Activated effector memory CD4-positive, alpha-beta T cell treated with Interleukin-2 at 50 U/mL for 16 hours (primary cell): ENCODE measurements around the gene HEXB.
A peak's percentile ranks its signal among the peaks of the same experiment; 100 is the strongest.

Experiments
- DNase-seq: peaks from one replicate; pipeline ENCODE4 v3.0.0-alpha.2; 2020

The HEXB gene

DNA sequence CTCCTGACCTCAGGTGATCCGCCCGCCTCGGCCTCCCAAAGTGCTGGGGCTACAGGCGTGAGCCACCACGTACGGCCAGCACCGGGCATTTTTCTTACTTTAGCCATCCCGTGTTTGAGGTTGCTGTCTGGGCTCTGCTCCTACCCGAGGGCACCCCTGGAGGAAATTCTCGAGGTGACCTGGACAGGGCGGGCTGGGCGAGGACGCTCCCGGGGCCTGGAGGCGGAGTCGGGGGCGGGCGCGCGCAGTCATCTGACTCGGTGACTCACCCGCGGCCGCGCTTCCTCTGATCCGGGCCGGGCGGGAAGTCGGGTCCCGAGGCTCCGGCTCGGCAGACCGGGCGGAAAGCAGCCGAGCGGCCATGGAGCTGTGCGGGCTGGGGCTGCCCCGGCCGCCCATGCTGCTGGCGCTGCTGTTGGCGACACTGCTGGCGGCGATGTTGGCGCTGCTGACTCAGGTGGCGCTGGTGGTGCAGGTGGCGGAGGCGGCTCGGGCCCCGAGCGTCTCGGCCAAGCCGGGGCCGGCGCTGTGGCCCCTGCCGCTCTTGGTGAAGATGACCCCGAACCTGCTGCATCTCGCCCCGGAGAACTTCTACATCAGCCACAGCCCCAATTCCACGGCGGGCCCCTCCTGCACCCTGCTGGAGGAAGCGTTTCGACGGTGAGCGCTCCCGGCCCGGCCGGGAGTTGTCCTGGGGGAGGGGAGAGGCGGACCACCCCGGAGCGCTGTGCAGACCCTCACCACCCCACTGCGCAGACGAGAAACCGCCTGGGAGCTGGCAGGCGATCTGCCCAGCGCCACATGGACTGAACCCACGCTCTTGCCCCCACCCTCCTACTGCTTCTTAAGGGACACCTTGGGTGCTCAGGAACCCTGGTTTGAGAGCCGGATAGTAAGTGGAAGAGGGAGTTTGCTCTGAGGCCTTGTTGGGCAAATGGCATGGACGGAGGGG is at the start of gene HEXB:
HEXB (plus strand) TSS at position 334 of the 952 bp plus-strand sequence; CDS start at position 362, 28 bp downstream.
- DNase-seq = peak; percentile 75

DNA sequence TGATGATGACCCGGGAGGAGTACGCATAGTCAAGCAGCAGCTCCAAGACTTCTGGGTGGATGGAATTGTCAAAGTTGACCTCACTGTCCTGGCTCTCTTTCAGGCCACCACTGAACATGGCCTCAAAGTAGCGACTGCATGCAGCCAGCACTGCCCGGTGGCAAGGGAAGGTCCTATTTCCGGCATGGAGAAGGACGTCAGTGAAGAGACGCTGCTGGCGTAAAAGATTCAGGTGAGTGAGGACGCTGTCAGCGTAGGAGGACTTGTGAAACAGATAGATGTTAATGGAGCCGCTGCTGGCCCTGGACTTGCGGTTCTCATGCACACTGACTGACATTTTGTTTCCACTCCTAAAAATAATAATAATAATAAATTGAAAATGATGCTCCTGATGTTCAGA is 48.9 kb upstream of the HEXB start:
- DNase-seq = no peak

DNA sequence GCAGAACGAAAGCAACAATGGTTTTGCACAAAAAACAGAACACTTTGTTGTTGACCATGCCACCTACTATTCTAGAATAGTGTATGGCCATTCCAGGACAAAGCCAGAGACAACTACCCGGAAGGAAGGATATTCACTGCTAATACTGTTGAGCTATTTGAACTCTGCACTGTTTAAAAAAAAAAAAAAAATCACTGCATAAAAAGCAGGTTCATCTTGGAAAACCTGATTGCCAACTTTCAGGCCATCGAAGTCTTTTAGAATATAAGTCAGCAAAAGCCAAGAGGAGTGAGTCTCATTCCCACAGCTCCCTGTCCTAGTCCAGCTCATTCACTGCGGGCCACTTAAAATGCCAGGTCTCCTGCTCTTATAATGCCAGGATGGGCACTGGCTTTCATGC is 48.5 kb upstream of the HEXB start:
- no peak for DNase-seq

DNA sequence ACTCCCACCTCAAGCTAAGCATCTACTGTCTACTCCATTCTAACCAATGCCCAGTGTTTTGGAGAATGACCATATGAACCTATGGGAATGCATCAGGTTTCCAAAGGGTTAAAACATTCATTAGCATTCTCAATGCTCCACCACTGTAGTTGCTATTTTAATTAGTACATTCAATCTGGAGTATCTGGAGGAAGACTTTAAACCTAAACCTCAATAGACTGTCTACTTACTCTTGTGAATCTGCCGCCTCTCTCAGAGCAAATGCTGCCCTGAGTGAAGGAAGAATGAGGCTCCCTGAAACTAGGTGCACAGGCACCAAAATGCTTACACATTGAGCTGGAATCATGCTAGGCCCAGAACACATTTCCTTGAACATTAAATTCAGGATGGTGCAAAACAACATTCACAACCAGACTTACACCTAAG is 46.5 kb upstream of the HEXB start:
- no peak for DNase-seq

DNA sequence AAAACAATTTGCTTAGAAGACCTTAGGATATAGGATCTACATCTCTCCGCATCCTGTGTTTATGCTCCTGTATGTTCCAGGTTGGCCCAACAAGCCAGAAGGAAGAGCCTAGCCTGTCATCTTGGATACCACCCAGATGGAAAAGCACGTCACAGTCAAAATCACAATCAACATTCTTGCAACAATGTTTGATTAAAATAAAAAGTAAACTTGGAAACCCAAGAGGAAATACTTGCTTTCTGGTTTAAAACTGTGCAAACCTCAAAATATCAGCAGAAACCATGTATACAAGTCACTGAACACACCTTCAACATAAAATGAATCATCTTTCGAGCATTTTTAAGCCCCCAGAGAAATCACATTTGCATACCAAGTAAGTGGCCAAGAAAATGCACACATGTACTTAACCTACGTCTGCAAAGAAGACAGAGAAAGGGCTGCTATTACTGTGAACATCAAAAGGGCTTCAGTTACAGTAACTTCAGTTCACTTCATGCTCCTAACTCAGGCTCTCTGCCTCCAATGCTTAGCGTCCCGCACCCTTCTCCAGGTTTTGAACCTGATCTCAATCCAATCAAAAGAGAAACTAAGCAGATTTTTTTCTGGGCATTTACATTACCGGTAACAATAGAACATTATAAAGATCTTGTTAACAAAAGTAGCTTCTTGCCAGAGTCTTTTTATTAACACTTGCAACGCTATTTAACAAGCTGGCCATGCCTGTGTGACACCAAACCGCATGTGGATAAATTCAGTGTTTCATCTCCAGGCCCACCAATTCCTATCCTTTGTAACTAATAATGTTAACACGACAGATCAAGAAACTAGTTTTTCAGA is 45.8 kb upstream of the HEXB start:
- no peak for DNase-seq

GRCh38 chr5:74639807-74640449 is 45.1 kb upstream of the HEXB start:
- peak; percentile 13 for DNase-seq

- peak; percentile 64 for DNase-seq
Observed at GRCh38 chr5:74640450-74640953, 44.5 kb upstream of the HEXB start, which contains the start of gene ENC1. Gene ENC1 (minus strand): TSS chr5:74640728. CDS start chr5:74636485, 4,243 bp downstream.

DNA sequence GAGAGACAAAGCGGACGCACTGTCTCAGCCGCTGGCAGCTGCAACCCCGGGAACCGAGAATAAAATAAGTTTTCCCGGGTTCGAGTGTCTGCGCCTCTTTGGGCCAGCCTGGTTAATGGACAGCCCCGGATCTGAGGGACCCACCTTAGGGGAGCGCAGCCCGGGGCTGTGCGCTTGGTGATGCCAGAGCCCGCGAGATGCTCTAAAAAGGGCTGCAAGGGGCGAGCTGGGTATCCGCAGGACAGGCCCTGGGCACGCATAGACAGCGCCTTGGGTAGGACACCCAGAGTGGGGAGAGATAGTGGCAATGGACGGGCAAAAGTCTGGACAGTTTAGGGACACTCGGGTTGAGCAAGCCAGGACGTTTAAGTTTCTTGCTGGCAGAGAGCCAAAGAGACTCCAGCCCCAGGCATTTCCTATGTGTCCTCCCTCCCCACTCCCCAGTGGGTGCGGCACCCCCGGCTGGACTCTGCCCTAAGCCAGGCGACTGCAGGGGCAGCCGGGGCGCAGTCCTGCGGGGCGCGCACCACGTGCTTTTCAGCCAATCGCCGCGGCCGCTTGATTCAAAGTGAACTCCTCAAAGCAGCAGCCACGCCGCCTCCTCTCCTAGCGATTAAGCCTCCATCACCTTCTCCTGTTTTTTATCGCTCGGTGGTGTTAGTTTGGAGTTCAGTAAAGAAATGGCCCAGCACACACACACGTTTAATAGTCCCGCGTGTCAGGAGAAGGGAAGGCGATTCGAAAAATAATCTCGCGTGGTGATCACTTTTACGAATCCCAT is 43.9 kb upstream of the HEXB start:
- no peak for DNase-seq

DNA sequence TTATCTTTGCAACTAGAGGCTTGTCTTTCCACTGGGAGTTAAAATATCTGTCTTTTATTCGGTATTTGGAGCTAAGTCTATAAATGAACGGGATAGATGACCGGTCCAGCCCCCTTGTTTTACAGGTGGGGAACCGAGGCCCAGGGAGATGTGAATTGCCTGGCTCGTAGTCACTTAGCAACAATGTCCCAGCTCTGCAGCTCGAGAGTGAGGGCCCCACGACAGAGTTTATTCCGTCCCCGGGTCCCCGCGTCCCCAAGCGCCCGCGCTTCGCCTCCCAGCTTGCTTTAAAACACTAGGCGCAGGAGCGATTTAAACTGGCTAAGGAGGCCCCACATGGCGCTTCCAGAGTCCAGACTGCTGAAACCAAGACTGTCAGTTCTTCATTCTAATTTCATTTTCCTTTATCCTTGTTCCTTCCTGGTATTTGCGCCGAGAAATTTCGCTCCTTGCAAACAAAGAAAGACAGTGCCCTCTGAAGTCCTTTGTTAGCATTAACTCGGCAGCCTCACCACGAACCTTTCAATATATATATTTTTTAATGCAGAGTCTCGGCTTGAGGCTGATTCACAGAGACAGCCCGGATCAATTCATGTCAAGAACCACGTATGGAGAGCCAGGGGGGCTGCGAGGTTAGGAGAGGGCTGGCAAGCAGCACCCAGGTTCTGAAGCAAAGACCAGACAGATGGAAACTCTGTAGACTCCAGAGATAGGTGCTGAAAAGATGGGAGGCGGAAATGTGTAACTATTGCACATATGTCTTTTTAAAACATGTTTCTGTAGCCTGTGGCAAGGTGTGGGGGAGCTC is 43.1 kb upstream of the HEXB start:
- DNase-seq = no peak

GRCh38 chr5:74642543-74642863 is 42.5 kb upstream of the HEXB start:
- DNase-seq = no peak

DNA sequence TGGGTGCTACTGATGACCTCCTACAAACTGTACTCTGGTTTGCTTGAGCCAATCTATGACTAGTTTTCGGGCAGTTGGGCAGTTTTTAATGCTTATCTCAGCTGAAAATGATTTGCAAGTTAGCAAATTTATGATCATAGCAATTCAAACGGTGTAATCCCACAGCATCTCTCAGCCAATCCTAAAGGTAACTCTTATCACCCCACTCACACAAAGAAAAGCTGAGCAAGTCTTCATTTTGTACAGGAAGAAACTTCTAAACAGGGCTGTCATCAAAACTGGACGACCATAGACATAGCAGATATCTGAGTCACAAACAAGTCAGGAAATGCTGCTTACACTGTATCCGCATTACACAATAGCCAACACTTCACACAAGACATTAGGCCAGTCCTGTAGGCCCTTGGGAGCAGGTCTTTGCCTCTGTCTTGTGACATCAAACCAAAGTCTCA is 41.9 kb upstream of the HEXB start:
- DNase-seq = no peak

GRCh38 chr5:74647096-74647495 is 37.9 kb upstream of the HEXB start:
- no peak for DNase-seq

- DNase-seq = no peak
Observed at GRCh38 chr5:74648835-74649293, 36.2 kb upstream of the HEXB start.

DNA sequence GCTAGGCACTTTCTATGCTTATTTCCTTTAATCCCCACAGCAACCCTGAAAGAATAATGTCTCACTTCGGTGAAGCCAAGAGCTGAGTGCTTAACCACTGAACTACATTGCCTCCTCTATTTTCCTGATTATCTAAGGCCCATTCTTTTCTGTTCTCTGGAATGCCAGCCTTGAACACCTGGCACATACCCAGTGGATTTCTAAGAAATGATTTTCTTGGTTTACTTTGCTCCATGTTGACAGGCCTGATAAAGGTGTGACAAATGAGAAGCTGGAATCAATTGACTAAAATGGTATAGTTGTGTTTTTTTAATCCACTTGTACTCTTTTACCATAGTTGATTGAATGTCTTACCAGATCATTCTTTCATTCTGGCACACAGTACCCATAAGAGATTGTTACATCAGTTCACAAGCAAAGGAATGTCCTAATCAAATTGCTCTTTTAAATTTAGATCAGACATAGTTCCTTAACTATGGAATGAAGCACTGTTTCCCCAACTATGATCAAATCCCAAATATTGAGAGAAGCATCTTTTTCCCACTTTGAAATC is 35.5 kb upstream of the HEXB start:
- no peak for DNase-seq

DNA sequence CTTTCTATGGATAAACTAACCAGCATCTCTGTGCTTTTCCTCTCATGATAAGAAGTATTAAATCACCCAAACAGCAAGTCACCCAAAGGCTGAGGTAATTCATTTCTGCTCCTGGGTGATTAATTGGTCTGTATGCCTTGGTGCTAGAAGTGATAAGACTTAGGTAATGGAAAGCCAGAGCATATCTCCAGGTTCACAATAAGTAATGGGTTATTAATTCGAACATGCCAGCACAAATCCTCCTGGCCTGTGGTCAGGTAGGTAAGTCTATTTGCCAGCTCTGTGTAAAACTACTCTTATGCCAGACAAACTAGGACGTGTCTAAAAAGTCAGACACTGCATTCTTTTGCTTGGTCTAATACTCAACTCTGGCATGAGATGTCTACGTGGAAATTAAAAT is 33.3 kb upstream of the HEXB start:
- DNase-seq = no peak

- DNase-seq = no peak
Observed at GRCh38 chr5:74652576-74652975, 32.5 kb upstream of the HEXB start.

DNA sequence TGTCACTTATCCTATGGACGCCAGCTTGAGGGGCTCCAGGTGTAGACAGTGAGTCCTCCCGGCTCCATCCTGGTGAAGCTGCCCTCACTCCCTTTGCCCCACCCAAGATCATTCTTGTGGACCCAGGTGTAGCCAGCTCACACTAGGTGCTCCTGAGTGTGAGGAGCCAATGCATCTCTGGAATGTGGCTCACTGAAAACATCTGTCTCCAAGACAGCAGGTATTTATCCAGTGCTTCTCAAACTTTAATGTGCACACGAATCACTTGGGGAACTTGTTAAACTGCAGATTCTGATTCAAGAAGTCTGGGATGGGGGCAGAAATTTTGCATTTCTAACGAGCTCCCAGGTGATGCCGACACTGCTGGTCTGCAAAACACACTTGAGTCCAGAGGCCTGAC is 31.0 kb upstream of the HEXB start:
- no peak for DNase-seq

DNA sequence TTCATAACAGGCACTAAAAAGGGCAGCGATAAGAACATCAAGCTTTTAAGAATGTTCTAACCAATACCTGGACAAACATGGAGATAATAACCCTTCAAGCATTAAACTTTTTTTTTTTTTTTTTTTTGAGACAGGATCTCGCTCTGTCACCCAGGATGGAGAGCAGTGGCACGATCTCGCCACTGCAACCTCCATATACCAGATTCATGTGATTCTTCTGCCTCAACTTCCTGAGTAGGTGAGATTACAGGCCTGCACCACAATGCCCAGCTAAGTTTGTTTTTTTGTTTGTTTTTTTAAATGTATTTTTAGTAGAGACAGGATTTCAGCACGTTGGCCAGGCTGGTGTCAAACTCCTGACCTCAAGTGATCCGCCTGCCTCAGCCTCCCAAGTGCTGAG is 29.8 kb upstream of the HEXB start:
- no peak for DNase-seq

- no peak for DNase-seq
Observed at GRCh38 chr5:74655716-74656115, 29.3 kb upstream of the HEXB start.

DNA sequence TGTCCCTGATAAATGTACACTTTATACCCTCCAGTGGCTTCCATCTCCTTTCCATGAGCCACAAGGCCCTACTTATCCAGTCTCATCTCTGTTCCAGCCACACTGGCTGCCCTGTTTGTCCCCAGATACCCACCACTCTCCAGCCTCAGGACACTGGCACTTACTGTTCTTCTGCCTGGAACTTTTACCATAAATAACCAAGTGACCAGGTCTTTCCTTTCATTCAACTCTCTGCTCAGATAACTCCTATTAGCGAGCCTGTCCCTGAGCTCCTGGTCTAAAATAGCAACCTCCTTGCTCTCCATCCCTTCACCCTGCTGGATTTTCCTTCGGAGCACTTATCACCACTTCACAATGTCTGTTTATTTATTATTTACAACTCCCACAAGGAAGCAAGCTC is 27.9 kb upstream of the HEXB start:
- no peak for DNase-seq

DNA sequence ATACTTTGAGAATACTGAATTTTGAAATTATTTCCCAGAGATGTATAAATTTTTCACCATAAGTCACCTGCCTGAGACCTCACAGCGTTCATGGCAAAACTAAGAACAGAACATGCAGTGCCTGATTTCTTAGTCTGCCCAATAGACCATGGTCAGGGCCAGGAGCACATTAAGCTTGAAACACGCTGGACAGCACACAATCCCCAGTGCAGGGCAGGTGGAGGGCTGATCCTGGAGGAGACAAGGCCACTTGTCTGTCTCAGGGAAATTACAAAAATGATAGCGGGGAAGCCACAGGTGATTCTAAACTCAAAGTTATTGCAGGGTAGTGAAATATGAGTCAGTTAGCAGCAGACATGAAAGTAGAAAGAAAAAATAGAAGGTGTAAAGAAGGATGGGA is 25.9 kb upstream of the HEXB start:
- no peak for DNase-seq
